H9 (cell line): Measurements from ENCODE around the gene SLC2A10. TPM values are rescaled to one million over a fixed set of nuclear protein-coding genes. Genes with fewer than 3 reads are reported as not detected.

Source experiments
- DNase-seq: peaks from one replicate; pipeline ENCODE4 v3.0.0-alpha.2; 2017
- H2AFZ ChIP-seq: one replicate; pipeline ENCODE4 v1.6.1; 2013; ENCODE audit warnings: mild to moderate bottlenecking, low read length, control low read depth, moderate library complexity
- H2AK5ac ChIP-seq: 2 replicates; pipeline ENCODE4 v1.6.1; 2013; ENCODE audit warnings: low read length, control low read depth, mixed read lengths; ENCODE audit not compliant: insufficient read length
- H2BK120ac ChIP-seq: one replicate; pipeline ENCODE4 v1.6.1; 2013; ENCODE audit warnings: low read depth, mild to moderate bottlenecking, low read length, control low read depth, inconsistent platforms; ENCODE audit not compliant: poor library complexity, severe bottlenecking
- H2BK12ac ChIP-seq: 2 replicates; pipeline ENCODE4 v1.6.1; 2013; ENCODE audit warnings: low read length, control low read depth, mixed read lengths, low read depth; ENCODE audit not compliant: insufficient read length
- H2BK15ac ChIP-seq: 2 replicates; pipeline ENCODE4 v1.6.1; 2013; ENCODE audit warnings: low read depth, low read length, control low read depth
- H2BK20ac ChIP-seq: one replicate; pipeline ENCODE4 v1.6.1; 2013; ENCODE audit warnings: low read depth, mild to moderate bottlenecking, low read length, control low read depth, inconsistent platforms; ENCODE audit not compliant: poor library complexity, severe bottlenecking
- H2BK5ac ChIP-seq: 2 replicates; pipeline ENCODE4 v1.6.1; 2013; ENCODE audit warnings: low read length, control low read depth, mixed read lengths; ENCODE audit not compliant: insufficient read length
- H3K14ac ChIP-seq: 2 replicates; pipeline ENCODE4 v1.6.1; 2013; ENCODE audit warnings: low read length, control low read depth; ENCODE audit not compliant: insufficient read depth
- H3K18ac ChIP-seq: 2 replicates; pipeline ENCODE4 v1.6.1; 2013; ENCODE audit warnings: low read depth, mild to moderate bottlenecking, mixed read lengths, low read length, control low read depth; ENCODE audit not compliant: insufficient read length
- H3K23ac ChIP-seq: 2 replicates; pipeline ENCODE4 v1.6.1; 2013; ENCODE audit warnings: low read length, control low read depth, mixed read lengths, low read depth; ENCODE audit not compliant: insufficient read length
- H3K23me2 ChIP-seq: 2 replicates; pipeline ENCODE4 v1.6.1; 2013; ENCODE audit warnings: low read depth, mild to moderate bottlenecking, mixed read lengths, low read length, control low read depth; ENCODE audit not compliant: insufficient read length, poor library complexity, severe bottlenecking
- H3K27ac ChIP-seq: 2 replicates; pipeline ENCODE4 v1.5.1; 2013; ENCODE audit warnings: low read length, control low read depth, mixed read lengths, low read depth; ENCODE audit not compliant: insufficient read length
- H3K27me3 ChIP-seq: 2 replicates; pipeline ENCODE4 v1.6.1; 2013; ENCODE audit warnings: low read length, control low read depth, inconsistent platforms; ENCODE audit not compliant: insufficient read depth
- H3K4ac ChIP-seq: 2 replicates; pipeline ENCODE4 v1.6.1; 2013; ENCODE audit warnings: low read depth, mild to moderate bottlenecking, control low read depth, inconsistent platforms, low read length, moderate library complexity
- H3K4me1 ChIP-seq: 2 replicates; pipeline ENCODE4 v1.6.1; 2013; ENCODE audit warnings: low read length, control low read depth, inconsistent platforms; ENCODE audit not compliant: insufficient read depth
- H3K4me2 ChIP-seq: 2 replicates; pipeline ENCODE4 v1.6.1; 2013; ENCODE audit warnings: low read length, control low read depth, mixed read lengths; ENCODE audit not compliant: insufficient read length, insufficient read depth
- H3K56ac ChIP-seq: 2 replicates; pipeline ENCODE4 v1.6.1; 2013; ENCODE audit warnings: low read depth, mild to moderate bottlenecking, mixed read lengths, low read length, control low read depth; ENCODE audit not compliant: insufficient read length
- H3K79me1 ChIP-seq: 2 replicates; pipeline ENCODE4 v1.6.1; 2013; ENCODE audit warnings: low read depth, mild to moderate bottlenecking, moderate library complexity, low read length, control low read depth, inconsistent platforms; ENCODE audit not compliant: insufficient read depth, poor library complexity, severe bottlenecking
- H3K79me2 ChIP-seq: 2 replicates; pipeline ENCODE4 v1.6.1; 2013; ENCODE audit warnings: low read length, control low read depth, inconsistent platforms; ENCODE audit not compliant: insufficient read depth
- H3K9ac ChIP-seq: 2 replicates; pipeline ENCODE4 v1.6.1; 2013; ENCODE audit warnings: low read length, control low read depth, mixed read lengths; ENCODE audit not compliant: insufficient read length; ENCODE audit errors: extremely low read depth
- H3K9me3 ChIP-seq: one replicate; pipeline ENCODE4 v1.6.1; 2013; ENCODE audit warnings: low read depth, low read length, inconsistent platforms; ENCODE audit not compliant: control insufficient read depth
- H3T11ph ChIP-seq: one replicate; pipeline ENCODE4 v1.6.1; 2013; ENCODE audit warnings: mild to moderate bottlenecking, low read length, control low read depth, inconsistent platforms
- H4K20me1 ChIP-seq: one replicate; pipeline ENCODE4 v1.6.1; 2013; ENCODE audit not compliant: control insufficient read depth, insufficient read length, insufficient read depth
- H4K5ac ChIP-seq: 2 replicates; pipeline ENCODE4 v1.6.1; 2013; ENCODE audit warnings: low read depth, mild to moderate bottlenecking, mixed read lengths, low read length, control low read depth; ENCODE audit not compliant: insufficient read length
- H4K8ac ChIP-seq: replicated peaks from 2 replicates; pipeline ENCODE4 v1.6.1; 2013; ENCODE audit warnings: low read length, control low read depth, mixed read lengths, low read depth; ENCODE audit not compliant: insufficient read length
- H4K91ac ChIP-seq: 2 replicates; pipeline ENCODE4 v1.6.1; 2013; ENCODE audit warnings: low read depth, mild to moderate bottlenecking, moderate library complexity, mixed read lengths, low read length, control low read depth; ENCODE audit not compliant: insufficient read length
- H3K27ac Mint-ChIP-seq, 3 experiments: 2 replicates in 2 of 3; 3 replicates in 1 of 3; pipeline ENCODE4 v1.8.0; 2020 to 2021; ENCODE audit warnings: mixed read lengths in 3 of 3, mild to moderate bottlenecking in 1 of 3, moderate library complexity in 1 of 3
- H3K27me3 Mint-ChIP-seq: 2 replicates; pipeline ENCODE4 v1.8.0; 2021; ENCODE audit warnings: low read depth, mild to moderate bottlenecking, moderate library complexity, mixed read lengths
- H3K36me3 Mint-ChIP-seq, 3 experiments: 2 replicates in 2 of 3; 3 replicates in 1 of 3; pipeline ENCODE4 v1.8.0; 2020 to 2021; ENCODE audit warnings: low read depth in 3 of 3, mixed read lengths in 3 of 3; ENCODE audit not compliant: insufficient read depth in 1 of 3
- H3K4me1 Mint-ChIP-seq, 2 experiments: 2 replicates each; pipeline ENCODE4 v1.8.0; 2020; ENCODE audit warnings: mixed read lengths in 2 of 2
- H3K4me3 Mint-ChIP-seq, 2 experiments: 2 replicates in 1 of 2; 3 replicates in 1 of 2; pipeline ENCODE4 v1.8.0; 2020 to 2021; ENCODE audit warnings: mild to moderate bottlenecking in 2 of 2, mixed read lengths in 2 of 2, moderate library complexity in 1 of 2
- H3K9me3 Mint-ChIP-seq, 2 experiments: 2 replicates in 1 of 2; 3 replicates in 1 of 2; pipeline ENCODE4 v1.8.0; 2020; ENCODE audit warnings: mild to moderate bottlenecking in 2 of 2, mixed read lengths in 2 of 2, moderate library complexity in 1 of 2
- CTCF ChIP-seq: fragments of 200-600 bp; sonication (generic); conservative IDR thresholded peaks from 3 replicates; pipeline ENCODE4 v1.8.0; 2021; ENCODE audit warnings: antibody characterized with exemption, mild to moderate bottlenecking
- WGBS: extraction: QIAGEN DNeasy Blood & Tissue Kit; methylation state at CpG from one replicate; pipeline ENCODE4 v1.1.7; 2013; ENCODE audit warnings: missing lambda C conversion rate, low lambda C conversion rate, mixed read lengths; ENCODE audit not compliant: insufficient read length; ENCODE audit errors: extremely low coverage; 5-methylcytosine and 5-hydroxymethylcytosine counted together
- total RNA-seq: library from RNA; stranded (reverse); gene quantifications from 2 replicates; pipeline ENCODE4 v1.2.1, GENCODE V29; 2021

The SLC2A10 gene
- total RNA-seq, 1 experiment from 2014 or later, result 8.2 TPM

GRCh38 chr20:46701556-46701955 lies 7.9 kb upstream of the SLC2A10 start:
- Histone ChIP-seq H4K8ac (no peak overlapping the region), H3K14ac (no peak overlapping the region), H3K4me2 (no peak overlapping the region), H2BK12ac (no peak overlapping the region), H2BK5ac (no peak overlapping the region), H3K79me2 (no peaks in the 10 kb centered on the region), H3K27me3 (no peaks in the 10 kb centered on the region), H4K91ac (no peak overlapping the region), H3K23ac (no peak overlapping the region), H2AFZ (no peak overlapping the region), H2BK120ac (no peak overlapping the region), H3K79me1 (no peaks in the 10 kb centered on the region), H3K4me1 (no peaks in the 10 kb centered on the region; the same call in 1 of the 2 replicates), H3K18ac (no peak overlapping the region), H3K9me3 (peaks cover 5% of the 10 kb centered on the region), H3K56ac (no peak overlapping the region), H3K9ac (no peak overlapping the region), H2BK20ac (no peak overlapping the region), H4K5ac (no peak overlapping the region), H2AK5ac (no peak overlapping the region), H3K4ac (no peak overlapping the region), H2BK15ac (no peak overlapping the region), H3K23me2 (no peaks in the 10 kb centered on the region), H3T11ph (no peak overlapping the region), H3K27ac (no peak overlapping the region), H4K20me1 (no peaks in the 10 kb centered on the region)
- whole genome bisulfite sequencing, result no CpG with 5 or more reads among the region's 4 CpGs
- H3K4me3 Mint-ChIP-seq, result no peak overlapping the region
- TF ChIP-seq CTCF, result no peak
- no peak for DNase-seq
- peaks cover 2 to 12% (median 3%) of the 10 kb centered on the region in 3 experiments; a peak in 6 of 7 replicates for H3K36me3 Mint-ChIP-seq
- H3K27ac Mint-ChIP-seq, result peak overlapping the region in 1 of 3 experiments; percentile 74; a peak in 1 of 7 replicates
- peaks cover 44 to 63% of the 10 kb centered on the region in 2 experiments for H3K4me1 Mint-ChIP-seq
- H3K27me3 Mint-ChIP-seq, result no peaks in the 10 kb centered on the region
- H3K9me3 Mint-ChIP-seq, result peaks cover 7 to 17% of the 10 kb centered on the region in 2 experiments
